CD4-positive, alpha-beta T cell (primary cell): ENCODE measurements around the gene OR2AJ1. TPM values are rescaled to one million over a fixed set of nuclear protein-coding genes. Genes with fewer than 3 reads are reported as not detected.

Source experiments
- ATAC-seq: fragments of 200-7000 bp; cut with Tn5 transposase; one replicate; pipeline ENCODE4 v1.10.0; 2022; ENCODE audit warnings: mild to moderate bottlenecking; ENCODE audit not compliant: poor library complexity
- CTCF ChIA-PET: fragments of 350-600 bp; sonication (Branson Sonifier 250); formaldehyde crosslinking; loops from one replicate; lab custom pipeline; 2021; ENCODE audit warnings: antibody characterized with exemption, inconsistent platforms; lab: Charles Lee
- POLR2A ChIA-PET: fragments of 350-600 bp; sonication (Branson Sonifier 250); formaldehyde crosslinking; loops from one replicate; lab custom pipeline; 2021; ENCODE audit warnings: antibody characterized with exemption, inconsistent platforms; lab: Charles Lee
- DNase-seq, 14 experiments: peaks; one replicate each; pipeline ENCODE4 v3.0.0-alpha.2; 2013 to 2020; ENCODE audit warnings: mixed read lengths in 2 of 14
- H3K27ac ChIP-seq, 2 donors: one replicate each; pipeline versions ENCODE4 v1.5.1 to v1.7.0; 2013; ENCODE audit warnings: low read length in 2 of 2, low read depth in 1 of 2, mild to moderate bottlenecking in 1 of 2
- H3K27me3 ChIP-seq, 2 experiments: 1 replicate in 1 of 2; 2 replicates in 1 of 2; pipeline versions ENCODE4 v1.6.1 to v1.7.0; 2013; ENCODE audit warnings: low read length in 2 of 2, control low read depth in 1 of 2, mild to moderate bottlenecking in 1 of 2, moderate library complexity in 1 of 2; ENCODE audit not compliant: insufficient read depth in 2 of 2, control insufficient read depth in 1 of 2
- H3K36me3 ChIP-seq: one replicate; pipeline ENCODE4 v1.6.1; 2013; ENCODE audit warnings: low read length, control low read depth; ENCODE audit not compliant: insufficient read depth
- H3K4me1 ChIP-seq: one replicate; pipeline ENCODE4 v1.6.1; 2013; ENCODE audit warnings: low read length, control low read depth; ENCODE audit not compliant: insufficient read depth
- H3K4me3 ChIP-seq: one replicate; pipeline ENCODE4 v1.5.1; 2013; ENCODE audit warnings: mild to moderate bottlenecking, low read length, moderate library complexity
- H3K9me3 ChIP-seq, 2 experiments: 1 replicate in 1 of 2; 2 replicates in 1 of 2; pipeline versions ENCODE4 v1.6.1 to v1.7.0; 2013; ENCODE audit warnings: low read length in 2 of 2, mild to moderate bottlenecking in 2 of 2, control low read depth in 1 of 2, moderate library complexity in 1 of 2; ENCODE audit not compliant: control insufficient read depth in 1 of 2, insufficient read depth in 1 of 2
- H3K27ac Mint-ChIP-seq: one replicate; pipeline ENCODE4 v1.8.0; 2020; ENCODE audit warnings: mixed read lengths
- H3K27me3 Mint-ChIP-seq: one replicate; pipeline ENCODE4 v1.8.0; 2021; ENCODE audit warnings: mixed read lengths
- H3K36me3 Mint-ChIP-seq: one replicate; pipeline ENCODE4 v1.8.0; 2021; ENCODE audit warnings: low read depth, mixed read lengths
- H3K4me1 Mint-ChIP-seq: one replicate; pipeline ENCODE4 v1.8.0; 2021; ENCODE audit warnings: low read depth, mixed read lengths
- H3K4me3 Mint-ChIP-seq: one replicate; pipeline ENCODE4 v1.8.0; 2020; ENCODE audit warnings: mild to moderate bottlenecking, mixed read lengths
- H3K9me3 Mint-ChIP-seq: one replicate; pipeline ENCODE4 v1.8.0; 2020; ENCODE audit warnings: mixed read lengths
- CTCF ChIP-seq: fragments of 200-600 bp; IDR thresholded peaks from one replicate; pipeline ENCODE4 v1.8.0; 2022; ENCODE audit warnings: antibody characterized with exemption, mild to moderate bottlenecking
- intact Hi-C, 2 experiments: fragments of 100-400 bp; cut with DNase I in 1 of 2; cut with micrococcal nuclease in 1 of 2; formaldehyde crosslinking; loops; one replicate each; pipeline versions ENCODE4 v1.15.1 to v1.9.0; 2023 to 2025; cut with DNase I, micrococcal nuclease
- total RNA-seq, 174 experiments: library from RNA in 2 of 174; stranded (reverse) in 2 of 174; gene quantifications; one replicate each; pipeline ENCODE4 v1.2.3 and lab custom pipeline; 2021 to 2026

The OR2AJ1 gene
- total RNA-seq, 2 experiments from 2014 or later, result not detected

- no peaks in the 10 kb centered on the region for H3K27me3 Mint-ChIP-seq
- peaks cover 0 to 8% of the 10 kb centered on the region in 2 experiments for H3K9me3 ChIP-seq
- no peaks in the 10 kb centered on the region for H3K36me3 ChIP-seq
- H3K4me3 Mint-ChIP-seq, result no peak overlapping the region
- no peak overlapping the region for H3K4me3 ChIP-seq
- H3K27ac Mint-ChIP-seq, result no peak overlapping the region
- no peaks in the 10 kb centered on the region for H3K4me1 ChIP-seq
- intact Hi-C loops, result no loop called here
- POLR2A ChIA-PET, result no interaction called here
- no peaks in the 10 kb centered on the region for H3K27me3 ChIP-seq
- no peak overlapping the region for H3K27ac ChIP-seq
- DNase-seq (no peak), ATAC-seq (no peak)
- CTCF ChIA-PET, result no interaction called here
- H3K4me1 Mint-ChIP-seq, result no peaks in the 10 kb centered on the region
- TF ChIP-seq CTCF, result no peak
- peaks cover 15% of the 10 kb centered on the region for H3K36me3 Mint-ChIP-seq
- H3K9me3 Mint-ChIP-seq, result no peaks in the 10 kb centered on the region
Observed at GRCh38 chr1:247966532-247967204, 42.0 kb downstream of the OR2AJ1 start.

Other genes starting within 250 kb of the OR2AJ1 start
- not detected for gene OR13G1, start 245.2 kb upstream of the OR2AJ1 start, total RNA-seq
- not detected for gene OR6F1, start 208.2 kb upstream of the OR2AJ1 start, total RNA-seq
- gene OR14K1, start 186.3 kb upstream of the OR2AJ1 start, total RNA-seq, result not detected
- not detected for gene OR14A2, start 176.7 kb upstream of the OR2AJ1 start, total RNA-seq
- not detected for gene OR1C1, start 164.3 kb upstream of the OR2AJ1 start, total RNA-seq
- not detected for gene OR14A16, start 100.8 kb upstream of the OR2AJ1 start, total RNA-seq
- not detected for gene OR11L1, start 83.0 kb upstream of the OR2AJ1 start, total RNA-seq
- gene TRIM58, start 67.7 kb upstream of the OR2AJ1 start, total RNA-seq, result under 1 TPM; 0.16 to 0.20 TPM
- 1 to 10 TPM; 1.3 to 1.5 TPM for gene OR2W3, start 29.3 kb upstream of the OR2AJ1 start, total RNA-seq
- under 1 TPM in 1 of 2 experiments, not detected in 1; 0.25 TPM for gene OR2T8, start 4.6 kb upstream of the OR2AJ1 start, total RNA-seq
- under 1 TPM; 0.55 to 0.78 TPM for gene OR2L8, start 24.0 kb downstream of the OR2AJ1 start, total RNA-seq
- under 1 TPM; 0.22 to 0.70 TPM for gene OR2AK2, start 40.3 kb downstream of the OR2AJ1 start, total RNA-seq
- gene OR2L5, start 88.8 kb downstream of the OR2AJ1 start, total RNA-seq, result not detected
- gene OR2L2, start 105.2 kb downstream of the OR2AJ1 start, total RNA-seq, result under 1 TPM; 0.19 to 0.22 TPM
- not detected for gene OR2L3, start 121.9 kb downstream of the OR2AJ1 start, total RNA-seq
- not detected for gene OR2L13, start 170.3 kb downstream of the OR2AJ1 start, total RNA-seq
- gene OR2M5, start 220.3 kb downstream of the OR2AJ1 start, total RNA-seq, result not detected
- gene OR2M2, start 249.9 kb downstream of the OR2AJ1 start, total RNA-seq, result not detected